HG02943 (cell line): ENCODE results near the gene SENP5.
"Not testable (repeated sequence)": the region's sequence is repeated elsewhere in the genome, so short reads cannot be mapped to it uniquely, and the experiment has no call there.

Source experiments
- ATAC-seq: cut with Tn5 transposase; IDR thresholded peaks from one replicate; pipeline ENCODE4 v1.9.1; 2021; ENCODE audit warnings: mild to moderate bottlenecking, low read depth, moderate library complexity; ENCODE audit not compliant: unreplicated experiment

The SENP5 gene, protein sequence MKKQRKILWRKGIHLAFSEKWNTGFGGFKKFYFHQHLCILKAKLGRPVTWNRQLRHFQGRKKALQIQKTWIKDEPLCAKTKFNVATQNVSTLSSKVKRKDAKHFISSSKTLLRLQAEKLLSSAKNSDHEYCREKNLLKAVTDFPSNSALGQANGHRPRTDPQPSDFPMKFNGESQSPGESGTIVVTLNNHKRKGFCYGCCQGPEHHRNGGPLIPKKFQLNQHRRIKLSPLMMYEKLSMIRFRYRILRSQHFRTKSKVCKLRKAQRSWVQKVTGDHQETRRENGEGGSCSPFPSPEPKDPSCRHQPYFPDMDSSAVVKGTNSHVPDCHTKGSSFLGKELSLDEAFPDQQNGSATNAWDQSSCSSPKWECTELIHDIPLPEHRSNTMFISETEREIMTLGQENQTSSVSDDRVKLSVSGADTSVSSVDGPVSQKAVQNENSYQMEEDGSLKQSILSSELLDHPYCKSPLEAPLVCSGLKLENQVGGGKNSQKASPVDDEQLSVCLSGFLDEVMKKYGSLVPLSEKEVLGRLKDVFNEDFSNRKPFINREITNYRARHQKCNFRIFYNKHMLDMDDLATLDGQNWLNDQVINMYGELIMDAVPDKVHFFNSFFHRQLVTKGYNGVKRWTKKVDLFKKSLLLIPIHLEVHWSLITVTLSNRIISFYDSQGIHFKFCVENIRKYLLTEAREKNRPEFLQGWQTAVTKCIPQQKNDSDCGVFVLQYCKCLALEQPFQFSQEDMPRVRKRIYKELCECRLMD

GRCh38 chr3:196867507-196868296 lies at the start of gene SENP5:
Gene SENP5, plus strand, starts transcription at chr3:196867920. Its CDS starts 17,262 bp downstream, at chr3:196885182.
- ATAC-seq = peak; percentile 87

DNA sequence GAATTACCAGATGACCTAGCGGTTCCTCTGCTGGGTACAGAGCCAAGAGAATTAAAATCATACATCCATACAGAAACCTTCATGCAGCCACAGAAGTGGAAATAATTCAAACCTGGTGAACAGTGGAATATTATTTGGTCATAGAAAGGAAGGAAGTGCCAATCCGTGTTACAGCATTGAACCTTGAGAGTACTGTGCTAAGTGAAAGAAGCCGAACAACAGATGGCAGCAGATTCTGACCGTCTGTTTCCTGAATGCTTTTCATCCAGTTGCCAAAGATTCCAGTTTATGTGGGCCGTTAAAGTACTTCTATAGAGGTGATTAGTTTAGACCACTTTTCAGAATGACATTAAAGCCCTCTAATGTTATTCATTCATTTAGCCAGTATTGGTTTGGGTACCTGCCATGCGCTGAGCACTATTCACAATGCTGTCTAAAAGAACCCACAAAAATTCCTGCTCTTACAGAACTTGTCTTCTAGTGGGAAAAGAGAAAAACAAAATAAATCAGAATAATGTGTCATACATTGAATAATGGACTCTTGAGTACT lies 45.8 kb upstream of the SENP5 start:
- ATAC-seq = no peak

DNA sequence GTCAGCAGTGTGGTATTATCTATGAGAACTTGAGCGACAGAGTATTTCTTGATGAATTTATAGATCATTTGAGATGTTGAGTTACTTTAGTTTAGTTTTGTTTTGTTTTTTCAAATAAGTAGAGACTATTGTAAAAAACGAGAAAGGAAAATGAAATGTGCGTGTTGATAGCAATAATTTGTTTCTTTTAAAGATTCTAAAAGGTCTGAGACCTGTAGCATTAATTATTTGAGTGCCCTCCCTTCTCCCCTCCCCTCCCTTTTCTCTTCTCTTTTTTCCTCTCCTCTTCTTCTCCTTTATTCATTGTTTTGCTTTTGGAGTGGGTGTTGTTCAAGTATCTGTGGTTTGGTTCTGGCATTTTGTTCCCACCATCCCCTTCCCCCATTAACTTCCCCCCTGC lies 38.1 kb upstream of the SENP5 start:
- not testable (repeated sequence) for ATAC-seq

DNA sequence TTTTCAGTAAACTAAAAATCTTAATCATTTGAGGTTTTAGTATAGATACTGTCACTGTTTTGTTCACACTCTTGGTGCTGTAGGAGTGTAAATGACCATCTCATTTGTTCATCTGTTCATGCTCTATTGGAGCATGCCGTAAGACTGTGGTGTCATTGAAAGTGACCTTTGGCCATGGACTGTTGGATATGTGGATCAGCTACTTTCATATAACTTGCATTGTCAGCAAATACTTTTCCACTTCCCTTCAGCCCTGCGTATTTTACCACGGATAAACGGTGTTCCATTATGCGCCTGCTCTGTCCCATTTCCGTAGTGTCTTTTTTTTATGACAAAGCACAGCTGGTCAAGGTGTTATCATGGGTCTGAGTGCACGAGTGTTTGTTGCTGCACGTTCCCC lies 32.6 kb upstream of the SENP5 start:
- no peak for ATAC-seq

- not testable (repeated sequence) for ATAC-seq
Observed at GRCh38 chr3:196836626-196837025, 31.1 kb upstream of the SENP5 start.

GRCh38 chr3:196837819-196838420 lies 29.8 kb upstream of the SENP5 start:
- ATAC-seq = no peak

DNA sequence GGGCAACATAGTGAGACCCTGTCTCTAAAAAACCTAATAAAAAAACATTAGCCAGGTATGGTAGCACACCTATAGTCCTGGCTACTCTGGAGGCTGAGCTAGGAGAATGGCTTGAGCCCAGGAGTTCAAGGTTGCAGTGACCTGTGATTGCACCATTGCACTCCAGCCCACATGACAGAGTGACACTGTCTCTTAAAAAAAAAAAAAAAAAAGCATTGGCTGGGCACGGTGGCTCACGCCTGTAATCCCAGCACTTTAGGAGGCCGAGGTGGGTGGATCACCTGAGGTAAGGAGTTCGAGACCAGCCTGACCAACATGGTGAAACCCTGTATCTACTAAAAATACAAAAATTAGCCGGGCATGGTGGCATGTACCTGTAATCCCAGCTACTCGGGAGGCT lies 28.4 kb upstream of the SENP5 start:
- not testable (repeated sequence) for ATAC-seq

GRCh38 chr3:196842567-196843434 lies 24.9 kb upstream of the SENP5 start:
- ATAC-seq = no peak

DNA sequence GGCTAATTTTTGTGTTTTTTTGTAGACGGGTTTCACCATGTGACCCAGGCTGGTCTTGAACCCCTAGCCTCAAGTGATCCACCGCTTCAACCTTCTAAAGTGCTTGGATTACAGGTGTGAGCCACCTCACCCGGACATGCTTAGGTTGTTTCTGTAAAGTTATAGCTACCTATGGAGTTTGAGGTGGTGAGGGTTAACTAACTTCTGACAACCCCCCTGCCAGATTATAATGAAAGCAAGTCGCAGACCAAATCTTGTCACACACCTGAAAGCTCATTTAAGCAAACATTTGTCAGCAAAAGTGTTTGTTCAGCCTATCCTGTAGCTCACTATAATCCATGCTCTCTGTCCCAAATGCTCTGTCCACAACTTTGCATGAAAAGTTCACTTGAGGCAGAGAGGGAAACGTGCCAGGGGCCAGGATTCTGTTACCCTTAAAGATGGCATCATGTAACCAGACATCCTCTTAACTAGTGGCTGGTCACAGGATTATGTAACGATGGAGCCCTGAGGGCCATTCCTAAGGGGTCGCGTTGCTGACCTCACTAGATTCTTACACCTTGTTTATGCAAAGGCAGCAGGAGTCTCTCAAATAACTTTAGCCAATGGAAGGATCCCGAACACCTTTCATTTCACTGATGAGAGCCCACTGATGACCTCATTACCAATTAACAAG lies 24.1 kb upstream of the SENP5 start:
- ATAC-seq = no peak

DNA sequence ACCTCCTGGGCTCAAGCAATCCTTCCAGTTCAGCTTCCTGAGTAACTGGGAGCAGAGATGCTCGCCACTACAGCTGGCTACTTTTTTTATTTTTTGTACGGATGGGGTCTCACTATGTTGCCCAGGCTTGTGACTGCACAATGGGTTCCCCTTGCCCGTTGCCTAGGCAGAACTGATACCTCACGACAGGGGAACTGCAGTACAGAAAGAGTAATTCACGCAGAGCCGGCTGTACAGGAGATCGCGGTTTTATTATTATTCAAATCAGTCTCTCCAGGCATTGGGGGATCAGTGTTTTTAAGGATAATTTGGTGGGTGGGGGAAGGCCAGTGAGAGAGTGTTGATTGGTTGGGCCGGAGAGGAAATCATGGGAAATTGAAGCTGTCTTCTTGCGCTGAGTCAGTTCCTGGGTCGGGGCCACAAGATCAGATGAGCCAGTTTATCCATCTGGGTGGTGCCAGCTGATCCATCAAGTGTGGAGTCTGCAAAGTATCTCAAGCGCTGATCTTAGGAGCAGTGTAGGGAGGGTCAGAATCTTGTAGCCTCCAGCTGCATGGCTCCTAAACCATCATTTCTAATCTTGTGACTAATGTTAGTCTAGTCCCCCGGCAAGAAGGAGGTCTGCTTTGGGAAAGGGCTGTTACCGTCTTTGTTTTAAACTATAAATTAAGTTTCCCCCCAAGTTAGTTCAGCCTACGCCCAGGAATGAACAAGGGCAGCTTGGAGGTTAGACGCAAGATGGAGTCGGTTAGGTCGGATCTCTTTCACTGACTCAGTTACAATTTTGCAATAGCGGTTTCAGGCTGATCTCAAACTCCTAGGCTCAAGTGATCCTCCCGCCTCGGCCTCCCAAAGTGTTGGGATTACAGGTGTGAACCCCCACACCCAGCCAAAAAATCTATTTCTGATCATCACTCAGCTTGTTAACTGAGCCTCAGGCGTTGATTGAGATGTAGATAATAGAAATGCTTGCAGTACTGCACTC lies 23.2 kb upstream of the SENP5 start:
- ATAC-seq = not testable (repeated sequence)

- ATAC-seq = not testable (repeated sequence)
Observed at GRCh38 chr3:196848375-196848774, 19.3 kb upstream of the SENP5 start.

GRCh38 chr3:196849180-196849741 lies 18.5 kb upstream of the SENP5 start:
- ATAC-seq = no peak

DNA sequence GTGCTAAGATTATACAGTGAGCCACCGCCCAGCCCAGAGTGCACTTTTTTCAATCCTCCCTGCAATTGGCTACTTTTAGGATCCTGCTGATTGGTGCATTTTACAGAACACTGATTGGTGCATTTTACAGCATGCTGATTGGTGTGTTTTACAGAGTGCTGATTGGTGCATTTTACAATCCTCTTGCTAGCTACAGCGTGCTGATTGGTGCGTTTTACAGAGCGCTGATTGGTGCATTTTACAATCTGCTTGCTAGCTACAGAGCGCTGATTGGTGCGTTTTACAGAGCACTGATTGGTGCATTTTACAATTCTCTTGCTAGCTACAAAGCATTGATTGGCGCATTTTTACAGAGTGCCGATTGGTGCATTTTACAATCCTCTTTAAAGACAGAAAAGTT lies 4.7 kb upstream of the SENP5 start:
- ATAC-seq = not testable (repeated sequence)

- no peak for ATAC-seq
Observed at GRCh38 chr3:196867155-196867506, 589 bp upstream of the SENP5 start.

DNA sequence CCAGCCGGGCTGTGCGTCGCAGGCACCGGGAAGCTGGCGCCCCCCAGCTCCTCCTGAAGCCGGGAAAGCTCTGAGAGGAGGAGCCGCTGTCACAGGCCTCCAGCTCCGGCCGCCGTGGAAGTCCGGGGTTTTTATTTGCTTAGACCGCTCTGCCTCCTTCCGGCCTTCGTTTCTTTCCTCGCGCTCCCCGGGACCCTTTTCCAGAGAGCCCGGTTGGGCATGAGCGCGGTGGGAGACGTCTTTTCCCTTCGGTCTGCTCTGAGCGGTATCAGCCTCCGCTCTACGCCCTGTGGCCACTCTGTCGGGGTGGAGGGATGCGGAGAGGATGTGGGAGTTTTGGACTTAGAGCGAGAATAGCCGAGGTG lies 559 bp downstream of the SENP5 start:
- ATAC-seq = peak; percentile 32

DNA sequence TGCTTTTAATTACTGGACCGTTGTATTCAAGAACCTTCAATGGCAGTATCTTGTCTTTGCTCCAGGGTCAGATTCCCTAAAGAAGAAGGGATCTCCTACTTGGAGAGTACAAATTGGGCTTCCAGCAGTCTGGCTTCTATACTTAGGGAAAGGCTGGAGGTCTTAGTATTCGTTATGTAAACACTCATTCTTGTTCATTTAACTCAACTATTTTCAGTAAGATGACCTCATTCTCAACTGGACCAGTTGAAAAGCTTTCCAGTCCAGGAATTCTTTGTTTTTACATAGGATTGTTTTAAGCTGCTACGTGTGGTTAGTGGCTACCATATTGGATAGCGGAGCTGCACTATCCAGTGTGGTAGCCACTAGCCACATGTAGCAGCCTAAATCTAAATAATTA lies 4.6 kb downstream of the SENP5 start:
- ATAC-seq = no peak

GRCh38 chr3:196874511-196875094 lies 6.9 kb downstream of the SENP5 start:
- ATAC-seq = not testable (repeated sequence)
